SH-SY5Y (cell line): ENCODE data around the gene GOSR2.

Source experiments
- GATA2 ChIP-seq: IDR thresholded peaks from 2 replicates; pipeline ENCODE4 v1.6.1; 2011; ENCODE audit warnings: mild to moderate bottlenecking, low read depth, low read length
- GATA3 ChIP-seq: IDR thresholded peaks from 2 replicates; pipeline ENCODE4 v1.6.1; 2011; ENCODE audit warnings: low read depth, mild to moderate bottlenecking, low read length, moderate library complexity

The GOSR2 gene

GRCh38 chr17:46977750-46978488, 55.0 kb downstream of the GOSR2 start:
- TF ChIP-seq GATA3 (no peak), GATA2 (no peak)

GRCh38 chr17:46978489-46979146, 55.7 kb downstream of the GOSR2 start:
- TF ChIP-seq GATA2 (no peak), GATA3 (no peak)

- TF ChIP-seq GATA3: no peak
- no peak for TF ChIP-seq GATA2
Observed at GRCh38 chr17:46979147-46979863, 56.3 kb downstream of the GOSR2 start, which contains the start of gene RPRML. Gene RPRML (minus strand): TSS chr17:46979253. CDS start chr17:46979007, 246 bp downstream.

- TF ChIP-seq GATA2 (no peak), GATA3 (no peak)
Observed at GRCh38 chr17:46982577-46982976, 59.6 kb downstream of the GOSR2 start.

- TF ChIP-seq GATA2: no peak
Observed at GRCh38 chr17:46983782-46984181, 60.8 kb downstream of the GOSR2 start.

- no peak for TF ChIP-seq GATA2
- TF ChIP-seq GATA3: no peak
Observed at GRCh38 chr17:46984341-46984740, 61.4 kb downstream of the GOSR2 start.

GRCh38 chr17:46984892-46985291, 61.9 kb downstream of the GOSR2 start:
- TF ChIP-seq GATA3 (no peak), GATA2 (no peak)

- TF ChIP-seq GATA3: no peak
- no peak for TF ChIP-seq GATA2
Observed at GRCh38 chr17:46986366-46986765, 63.4 kb downstream of the GOSR2 start.

- TF ChIP-seq GATA2: no peak
- TF ChIP-seq GATA3: no peak
Observed at GRCh38 chr17:46989637-46990431, 66.9 kb downstream of the GOSR2 start.

- TF ChIP-seq GATA2 (no peak), GATA3 (no peak)
Observed at GRCh38 chr17:46991617-46992016, 68.7 kb downstream of the GOSR2 start.
